ENCODE data around the gene THUMPD2. TPM values are rescaled to one million over a fixed set of nuclear protein-coding genes. Genes with fewer than 3 reads are reported as not detected.

The THUMPD2 gene
- total RNA-seq, 2 donors from 2014 or later: 7.0 to 18.8 TPM

DNA sequence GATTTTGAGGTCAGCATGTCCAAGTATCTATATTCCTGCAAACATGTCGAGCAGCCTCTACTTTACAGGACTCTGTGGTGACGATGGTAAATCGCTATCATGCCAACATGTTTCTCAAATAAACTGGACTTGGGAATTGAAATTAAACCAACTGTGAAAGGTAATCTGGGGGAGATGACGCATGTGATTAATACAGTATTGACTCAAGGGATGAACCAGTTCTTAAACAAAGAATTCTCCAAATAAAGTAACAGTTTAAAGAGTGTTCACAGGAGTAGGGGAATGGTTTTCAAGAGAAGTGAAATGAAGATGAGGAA lies 54.3 kb downstream of the THUMPD2 start:
- ATAC-seq (no peak), DNase-seq (no peak)
- no peak for TF ChIP-seq POLR2A (IDR thresholded peaks at IDR 0.05)
- TF ChIP-seq, protein P1, sequence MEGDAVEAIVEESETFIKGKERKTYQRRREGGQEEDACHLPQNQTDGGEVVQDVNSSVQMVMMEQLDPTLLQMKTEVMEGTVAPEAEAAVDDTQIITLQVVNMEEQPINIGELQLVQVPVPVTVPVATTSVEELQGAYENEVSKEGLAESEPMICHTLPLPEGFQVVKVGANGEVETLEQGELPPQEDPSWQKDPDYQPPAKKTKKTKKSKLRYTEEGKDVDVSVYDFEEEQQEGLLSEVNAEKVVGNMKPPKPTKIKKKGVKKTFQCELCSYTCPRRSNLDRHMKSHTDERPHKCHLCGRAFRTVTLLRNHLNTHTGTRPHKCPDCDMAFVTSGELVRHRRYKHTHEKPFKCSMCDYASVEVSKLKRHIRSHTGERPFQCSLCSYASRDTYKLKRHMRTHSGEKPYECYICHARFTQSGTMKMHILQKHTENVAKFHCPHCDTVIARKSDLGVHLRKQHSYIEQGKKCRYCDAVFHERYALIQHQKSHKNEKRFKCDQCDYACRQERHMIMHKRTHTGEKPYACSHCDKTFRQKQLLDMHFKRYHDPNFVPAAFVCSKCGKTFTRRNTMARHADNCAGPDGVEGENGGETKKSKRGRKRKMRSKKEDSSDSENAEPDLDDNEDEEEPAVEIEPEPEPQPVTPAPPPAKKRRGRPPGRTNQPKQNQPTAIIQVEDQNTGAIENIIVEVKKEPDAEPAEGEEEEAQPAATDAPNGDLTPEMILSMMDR (IDR thresholded peaks at IDR 0.05): no peak
- Histone ChIP-seq H3K9me3 (no peaks in the 10 kb centered on the region), H3K4me1 (no peaks in the 10 kb centered on the region), H3K36me3 (replicated peaks in 1 of 2; ENCODE audit: insufficient read depth in 1 of 2, low read depth in 2 of 2) (no peaks in the 10 kb centered on the region), H3K4me3 (no peak overlapping the region), H3K27me3 (no peaks in the 10 kb centered on the region), H3K27ac (no peak overlapping the region)
- intact Hi-C loops (cut with DNase I): no loop called here
- 78% methylated on average over 4 of the region's 4 CpGs for WGBS, 2 donors

DNA sequence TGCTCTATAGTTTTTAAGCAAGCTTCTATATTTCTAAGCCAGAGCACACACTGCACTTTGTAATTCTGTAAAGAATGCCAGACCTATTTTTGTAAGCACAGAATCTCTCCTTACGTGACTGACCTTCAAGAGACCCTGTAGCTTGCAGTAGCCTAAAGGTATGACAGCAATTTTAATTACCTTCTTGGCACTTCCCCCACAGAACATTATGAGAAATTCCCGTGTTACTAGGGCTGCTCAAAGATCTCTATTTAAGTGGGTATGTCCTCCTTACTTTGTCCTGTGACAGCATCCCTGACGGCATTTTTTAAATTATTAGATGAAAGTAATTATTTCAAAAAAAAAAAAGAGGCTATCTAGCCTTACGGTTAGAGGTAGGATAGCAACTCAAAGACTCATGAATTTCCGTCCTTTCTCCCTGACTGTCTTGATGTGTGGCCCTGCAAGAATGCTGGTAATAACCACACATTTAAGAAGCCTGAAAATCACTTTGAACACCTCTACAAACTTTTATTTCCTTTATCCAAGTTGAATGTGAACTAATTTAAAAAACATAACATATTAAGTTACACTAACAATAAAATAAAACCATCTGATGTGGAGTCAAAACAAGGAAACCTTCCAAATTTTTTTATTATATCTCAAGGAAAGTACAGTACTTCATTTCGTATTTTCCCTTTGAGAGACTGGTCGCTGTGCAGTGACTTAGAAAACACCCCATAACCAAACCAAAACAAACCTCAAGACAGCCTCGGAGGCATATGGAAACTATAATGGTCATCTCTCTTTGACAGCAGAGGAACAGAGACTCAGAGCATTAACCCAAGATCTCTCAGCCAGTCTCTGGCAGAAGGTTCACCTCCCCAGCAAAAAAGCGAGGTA lies 54.9 kb downstream of the THUMPD2 start:
- TF ChIP-seq, protein P1 (IDR thresholded peaks at IDR 0.05): no peak
- no peak for TF ChIP-seq POLR2A (IDR thresholded peaks at IDR 0.05)
- DNase-seq: no peak

DNA sequence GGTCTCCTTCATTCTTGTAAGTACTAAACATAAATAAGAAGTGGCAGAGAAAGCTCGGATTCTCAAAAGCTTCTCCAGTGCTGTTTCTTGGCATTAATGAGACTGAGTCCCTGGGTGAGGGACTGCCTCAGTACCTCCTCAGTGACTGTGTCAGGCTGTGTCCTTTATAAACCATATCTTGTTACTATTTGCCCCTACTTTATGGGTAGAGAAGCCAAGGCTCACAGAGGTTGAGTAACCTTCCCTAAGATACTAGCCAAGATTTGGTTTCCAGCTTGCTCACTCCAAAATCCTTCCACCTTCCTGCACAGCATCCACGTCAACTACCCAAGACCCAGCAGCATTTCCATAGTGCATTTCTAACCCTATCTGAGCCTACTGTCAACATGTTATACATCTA lies 55.6 kb downstream of the THUMPD2 start:
- H3K27ac ChIP-seq: no peak overlapping the region
- DNase-seq (no peak), ATAC-seq (no peak)
- no peaks in the 10 kb centered on the region for H3K36me3 ChIP-seq (replicated peaks in 1 of 2; ENCODE audit: insufficient read depth in 1 of 2, low read depth in 2 of 2)
- H3K9me3 ChIP-seq: no peaks in the 10 kb centered on the region
- no peak overlapping the region for H3K4me3 ChIP-seq
- WGBS, 2 donors: 72 to 89% methylated on average over 2 of the region's 2 CpGs
- no peaks in the 10 kb centered on the region for H3K27me3 ChIP-seq
- intact Hi-C loops (cut with DNase I): no loop called here
- no peaks in the 10 kb centered on the region for H3K4me1 ChIP-seq
- no peak for TF ChIP-seq POLR2A (IDR thresholded peaks at IDR 0.05)
- TF ChIP-seq, protein P1 (IDR thresholded peaks at IDR 0.05): no peak

More for the DNA sequence above, 54.9 kb downstream of the THUMPD2 start:
- H3K4me1 ChIP-seq: no peaks in the 10 kb centered on the region
- no peak for ATAC-seq
- H3K4me3 ChIP-seq: no peak overlapping the region
- H3K27ac ChIP-seq: no peak overlapping the region
- WGBS, 2 donors: 62 to 63% methylated on average over 9 of the region's 9 CpGs
- H3K36me3 ChIP-seq (replicated peaks in 1 of 2; ENCODE audit: insufficient read depth in 1 of 2, low read depth in 2 of 2): no peaks in the 10 kb centered on the region
- H3K9me3 ChIP-seq: no peaks in the 10 kb centered on the region
- intact Hi-C loops (cut with DNase I): no loop called here
- H3K27me3 ChIP-seq: no peaks in the 10 kb centered on the region

DNA sequence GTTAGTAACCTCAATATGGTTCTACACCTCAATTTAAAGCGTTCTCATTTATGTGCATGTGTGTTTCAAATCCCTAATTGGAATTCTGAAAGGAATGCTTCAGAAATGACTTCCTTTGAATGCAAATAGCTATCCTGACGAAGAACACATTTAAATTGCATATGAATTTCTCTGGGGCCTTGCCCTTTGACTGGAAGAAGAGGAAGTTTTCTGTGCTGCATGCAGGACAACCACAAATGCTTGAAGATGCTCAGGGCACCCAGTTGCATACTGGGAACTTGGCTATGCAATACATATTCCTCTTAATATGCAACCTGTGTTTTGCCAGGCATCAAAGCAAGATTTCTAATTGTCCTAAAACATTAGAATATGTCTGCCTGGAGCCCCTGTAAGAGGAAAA lies 58.1 kb downstream of the THUMPD2 start:
- intact Hi-C loops (cut with DNase I): no loop called here
- H3K4me1 ChIP-seq: no peaks in the 10 kb centered on the region
- no peak for TF ChIP-seq POLR2A (IDR thresholded peaks at IDR 0.05)
- TF ChIP-seq, protein P1 (IDR thresholded peaks at IDR 0.05): no peak
- no peak overlapping the region for H3K27ac ChIP-seq
- no peaks in the 10 kb centered on the region for H3K9me3 ChIP-seq
- H3K36me3 ChIP-seq (replicated peaks in 1 of 2; ENCODE audit: insufficient read depth in 1 of 2, low read depth in 2 of 2): no peaks in the 10 kb centered on the region
- no peaks in the 10 kb centered on the region for H3K27me3 ChIP-seq
- ATAC-seq (no peak), DNase-seq (no peak)
- H3K4me3 ChIP-seq: no peak overlapping the region
- WGBS, 2 donors: 81 to 89% methylated on average over 2 of the region's 2 CpGs

DNA sequence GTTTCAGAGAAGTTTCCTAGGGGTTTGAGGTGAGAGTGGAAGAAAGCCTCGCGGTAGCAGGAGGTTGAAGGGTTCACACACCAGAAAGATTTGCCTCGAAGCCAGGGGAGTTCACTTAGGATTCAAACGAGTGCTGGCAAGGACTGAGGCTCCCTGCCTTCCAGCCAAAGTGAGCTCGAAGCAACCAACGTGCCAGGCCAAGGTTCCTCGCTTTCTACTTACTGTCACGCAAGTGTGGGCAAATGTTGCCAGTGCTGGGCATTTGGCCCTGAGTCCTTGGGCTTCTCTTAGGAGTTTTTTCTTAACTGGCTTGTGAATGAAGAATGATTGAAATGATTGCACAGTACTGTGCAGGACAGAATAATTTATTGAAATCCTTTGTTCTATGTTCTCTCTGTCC lies 59.7 kb downstream of the THUMPD2 start:
- 79 to 84% methylated on average over 8 of the region's 8 CpGs for WGBS, 2 donors
- Histone ChIP-seq H3K27me3 (no peaks in the 10 kb centered on the region), H3K36me3 (replicated peaks in 1 of 2; ENCODE audit: insufficient read depth in 1 of 2, low read depth in 2 of 2) (no peaks in the 10 kb centered on the region), H3K9me3 (no peaks in the 10 kb centered on the region), H3K4me1 (no peaks in the 10 kb centered on the region), H3K4me3 (no peak overlapping the region), H3K27ac (no peak overlapping the region)
- TF ChIP-seq, protein P1 (IDR thresholded peaks at IDR 0.05): no peak
- no peak for TF ChIP-seq POLR2A (IDR thresholded peaks at IDR 0.05)
- DNase-seq: no peak
- intact Hi-C loops (cut with DNase I): no loop called here
- ATAC-seq: no peak

All from body of pancreas (tissue), 4 donors.